Measurements from ENCODE around the gene CXXC5. TPM values are rescaled to one million over a fixed set of nuclear protein-coding genes. Genes with fewer than 3 reads are reported as not detected.

The CXXC5 gene
- total RNA-seq, 2 experiments from 2014 or later, result 0.82 to 1.1 TPM

- POLR2A ChIA-PET, result no interaction called here
- no peaks in the 10 kb centered on the region for H3K9me3 Mint-ChIP-seq (ENCODE audit: low read depth)
- CTCF ChIA-PET, result interaction anchor here (0.8 to 0.9 kb wide), 2 partner anchors 8 to 14 kb away, joined by 3 read pairs; no protein-coding TSS in a partner anchor
- ATAC-seq, result no peak
- H3K27ac Mint-ChIP-seq, result no peak overlapping the region
- intact Hi-C loops (cut with DNase I, micrococcal nuclease), result no loop called here
- DNase-seq, result no peak
- H3K4me1 Mint-ChIP-seq, result peaks cover 5% of the 10 kb centered on the region
- no peaks in the 10 kb centered on the region for H3K36me3 Mint-ChIP-seq (ENCODE audit: low read depth)
- H3K4me3 Mint-ChIP-seq, result no peak overlapping the region
- no peaks in the 10 kb centered on the region for H3K27me3 Mint-ChIP-seq
These were observed 37.7 kb downstream of the CXXC5 start for GRCh38 chr5:139685886-139686285.

GRCh38 chr5:139686356-139686705 is 38.2 kb downstream of the CXXC5 start:
- Mint-ChIP-seq H3K4me3 (no peak overlapping the region), H3K27me3 (no peaks in the 10 kb centered on the region), H3K9me3 (ENCODE audit: low read depth) (no peaks in the 10 kb centered on the region), H3K4me1 (peaks cover 5% of the 10 kb centered on the region), H3K27ac (no peak overlapping the region), H3K36me3 (ENCODE audit: low read depth) (no peaks in the 10 kb centered on the region)
- ChIA-PET POLR2A (no interaction called here), CTCF (no interaction called here)
- DNase-seq (no peak), ATAC-seq (no peak)
- intact Hi-C loops (cut with DNase I, micrococcal nuclease), result no loop called here

- no peak overlapping the region for H3K27ac Mint-ChIP-seq
These were observed 38.7 kb downstream of the CXXC5 start for GRCh38 chr5:139686706-139687441.

GRCh38 chr5:139687656-139688055 is 39.5 kb downstream of the CXXC5 start:
- POLR2A ChIA-PET, result no interaction called here
- no peak overlapping the region for H3K27ac Mint-ChIP-seq
- peaks cover 5% of the 10 kb centered on the region for H3K4me1 Mint-ChIP-seq
- H3K36me3 Mint-ChIP-seq (ENCODE audit: low read depth), result no peaks in the 10 kb centered on the region
- no peaks in the 10 kb centered on the region for H3K9me3 Mint-ChIP-seq (ENCODE audit: low read depth)
- H3K4me3 Mint-ChIP-seq, result no peak overlapping the region
- intact Hi-C loops (cut with DNase I, micrococcal nuclease), result no loop called here
- no peaks in the 10 kb centered on the region for H3K27me3 Mint-ChIP-seq
- CTCF ChIA-PET, result no interaction called here
- no peak for DNase-seq
- ATAC-seq, result no peak

More at GRCh38 chr5:139686706-139687441, 38.7 kb downstream of the CXXC5 start:
- POLR2A ChIA-PET, result no interaction called here
- intact Hi-C loops (cut with DNase I, micrococcal nuclease), result no loop called here
- Mint-ChIP-seq H3K27me3 (no peaks in the 10 kb centered on the region), H3K4me1 (peaks cover 5% of the 10 kb centered on the region), H3K9me3 (ENCODE audit: low read depth) (no peaks in the 10 kb centered on the region), H3K4me3 (no peak overlapping the region), H3K36me3 (ENCODE audit: low read depth) (no peaks in the 10 kb centered on the region)
- CTCF ChIA-PET, result no interaction called here
- DNase-seq (no peak), ATAC-seq (no peak)

- DNase-seq (no peak), ATAC-seq (no peak)
- Mint-ChIP-seq H3K4me1 (peaks cover 5% of the 10 kb centered on the region), H3K27me3 (no peaks in the 10 kb centered on the region), H3K4me3 (no peak overlapping the region), H3K9me3 (ENCODE audit: low read depth) (no peaks in the 10 kb centered on the region), H3K27ac (no peak overlapping the region), H3K36me3 (ENCODE audit: low read depth) (no peaks in the 10 kb centered on the region)
- ChIA-PET CTCF (no interaction called here), POLR2A (no interaction called here)
- intact Hi-C loops (cut with DNase I, micrococcal nuclease), result no loop called here
These were observed 40.0 kb downstream of the CXXC5 start for GRCh38 chr5:139688088-139688702.

- ChIA-PET CTCF (interaction anchor here (0.9 to 2.5 kb wide), 4 partner anchors 13 to 171 kb away, joined by 3 to 17 read pairs (median 6); no protein-coding TSS in a partner anchor), POLR2A (no interaction called here)
- peaks cover 5% of the 10 kb centered on the region for H3K4me1 Mint-ChIP-seq
- no peak overlapping the region for H3K4me3 Mint-ChIP-seq
- H3K36me3 Mint-ChIP-seq (ENCODE audit: low read depth), result no peaks in the 10 kb centered on the region
- DNase-seq (no peak), ATAC-seq (no peak)
- H3K9me3 Mint-ChIP-seq (ENCODE audit: low read depth), result no peaks in the 10 kb centered on the region
- intact Hi-C loops (cut with DNase I, micrococcal nuclease), result no loop called here
- H3K27me3 Mint-ChIP-seq, result no peaks in the 10 kb centered on the region
- no peak overlapping the region for H3K27ac Mint-ChIP-seq
These were observed 40.7 kb downstream of the CXXC5 start for GRCh38 chr5:139688751-139689372.

GRCh38 chr5:139689631-139690063 is 41.5 kb downstream of the CXXC5 start:
- no peak for DNase-seq
- CTCF ChIA-PET, result interaction anchor here (0.8 to 2.5 kb wide), 8 partner anchors 12 to 262 kb away, joined by 3 to 17 read pairs (median 4); no protein-coding TSS in a partner anchor
- peak; percentile 17 for ATAC-seq
- Mint-ChIP-seq H3K9me3 (ENCODE audit: low read depth) (no peaks in the 10 kb centered on the region), H3K4me1 (no peaks in the 10 kb centered on the region), H3K27ac (no peak overlapping the region), H3K4me3 (no peak overlapping the region), H3K27me3 (no peaks in the 10 kb centered on the region), H3K36me3 (ENCODE audit: low read depth) (no peaks in the 10 kb centered on the region)
- intact Hi-C loops (cut with DNase I, micrococcal nuclease), result loop anchor here (1.0 to 5.0 kb wide), 3 partner anchors 56 to 267 kb away; no protein-coding TSS in a partner anchor
- POLR2A ChIA-PET, result interaction anchor here (0.6 kb wide), 1 partner anchor 125 kb away, joined by 3 read pairs; no protein-coding TSS in a partner anchor

- Mint-ChIP-seq H3K27me3 (no peaks in the 10 kb centered on the region), H3K4me1 (no peaks in the 10 kb centered on the region), H3K9me3 (ENCODE audit: low read depth) (no peaks in the 10 kb centered on the region), H3K4me3 (no peak overlapping the region), H3K36me3 (ENCODE audit: low read depth) (no peaks in the 10 kb centered on the region), H3K27ac (no peak overlapping the region)
- CTCF ChIA-PET, result interaction anchor here (0.8 to 2.5 kb wide), 12 partner anchors 11 to 262 kb away, joined by 3 to 17 read pairs (median 3); partner anchors contain the start of gene UBE2D2
- POLR2A ChIA-PET, result interaction anchor here (0.6 kb wide), 1 partner anchor 126 kb away, joined by 3 read pairs; no protein-coding TSS in a partner anchor
- intact Hi-C loops (cut with DNase I, micrococcal nuclease), result loop anchor here (1.0 to 5.0 kb wide), 3 partner anchors 57 to 268 kb away; no protein-coding TSS in a partner anchor
- peak; percentile 38 for DNase-seq
- peak; percentile 57 for ATAC-seq
These were observed 42.1 kb downstream of the CXXC5 start for GRCh38 chr5:139690064-139690802.

- ATAC-seq (no peak), DNase-seq (no peak)
- ChIA-PET POLR2A (no interaction called here), CTCF (interaction anchor here (0.5 to 2.5 kb wide), 9 partner anchors 20 to 263 kb away, joined by 3 to 17 read pairs (median 3); partner anchors contain the start of gene UBE2D2)
- intact Hi-C loops (cut with DNase I, micrococcal nuclease), result loop anchor here (1.0 to 5.0 kb wide), 3 partner anchors 58 to 269 kb away; no protein-coding TSS in a partner anchor
- Mint-ChIP-seq H3K9me3 (ENCODE audit: low read depth) (no peaks in the 10 kb centered on the region), H3K4me3 (no peak overlapping the region), H3K4me1 (no peaks in the 10 kb centered on the region), H3K27me3 (no peaks in the 10 kb centered on the region), H3K27ac (no peak overlapping the region), H3K36me3 (ENCODE audit: low read depth) (no peaks in the 10 kb centered on the region)
These were observed 42.9 kb downstream of the CXXC5 start for GRCh38 chr5:139690803-139691629.

GRCh38 chr5:139692148-139692547 is 44.0 kb downstream of the CXXC5 start:
- intact Hi-C loops (cut with DNase I, micrococcal nuclease), result loop anchor here in 1 of 2 experiments (5.0 kb wide), 1 partner anchor 270 kb away; no protein-coding TSS in a partner anchor
- ATAC-seq, result no peak
- peaks cover 4% of the 10 kb centered on the region for H3K27me3 Mint-ChIP-seq
- ChIA-PET POLR2A (no interaction called here), CTCF (interaction anchor here (0.9 kb wide), 1 partner anchor 73 kb away, joined by 4 read pairs; no protein-coding TSS in a partner anchor)
- no peak overlapping the region for H3K27ac Mint-ChIP-seq
- no peaks in the 10 kb centered on the region for H3K9me3 Mint-ChIP-seq (ENCODE audit: low read depth)
- DNase-seq, result no peak
- peaks cover 4% of the 10 kb centered on the region for H3K4me1 Mint-ChIP-seq
- no peak overlapping the region for H3K4me3 Mint-ChIP-seq
- H3K36me3 Mint-ChIP-seq (ENCODE audit: low read depth), result no peaks in the 10 kb centered on the region

Data from activated CD4-positive, alpha-beta T cell treated with anti-CD3 and anti-CD28 coated beads for 36 hours (primary cell).